Activated T-cell treated with anti-CD3 and anti-CD28 coated beads, Interleukin-2, amount 50 U/mL, for 4 hours (primary cell): ENCODE data around the gene ATF7. TPM values are rescaled to one million over a fixed set of nuclear protein-coding genes. Genes with fewer than 3 reads are reported as not detected.
"Not testable (repeated sequence)": the region's sequence is repeated elsewhere in the genome, so short reads cannot be mapped to it uniquely, and the experiment has no call there.

Experiments used
- ATAC-seq, 2 donors: fragments of 200-7000 bp; cut with Tn5 transposase; one replicate each; pipeline ENCODE4 v1.10.0; 2021
- DNase-seq: peaks from one replicate; pipeline ENCODE4 v3.0.0-alpha.2; 2020
- H3K27me3 Mint-ChIP-seq: one replicate; pipeline ENCODE4 v1.8.0; 2021; ENCODE audit warnings: low read depth, mixed read lengths
- H3K36me3 Mint-ChIP-seq: one replicate; pipeline ENCODE4 v1.8.0; 2022; ENCODE audit warnings: mixed read lengths; ENCODE audit not compliant: insufficient read depth
- H3K4me1 Mint-ChIP-seq: one replicate; pipeline ENCODE4 v1.8.0; 2021; ENCODE audit warnings: low read depth, mixed read lengths
- H3K4me3 Mint-ChIP-seq: one replicate; pipeline ENCODE4 v1.8.0; 2021; ENCODE audit warnings: mild to moderate bottlenecking, moderate library complexity, mixed read lengths
- H3K9me3 Mint-ChIP-seq: one replicate; pipeline ENCODE4 v1.8.0; 2021; ENCODE audit warnings: mixed read lengths
- total RNA-seq, 3 donors: library from RNA; stranded (reverse); gene quantifications; one replicate each; pipeline ENCODE4 v1.2.1, GENCODE V29; 2021

Gene ATF7
- total RNA-seq, 3 donors from 2014 or later: 19.2 to 23.2 (median 20.9) TPM

DNA sequence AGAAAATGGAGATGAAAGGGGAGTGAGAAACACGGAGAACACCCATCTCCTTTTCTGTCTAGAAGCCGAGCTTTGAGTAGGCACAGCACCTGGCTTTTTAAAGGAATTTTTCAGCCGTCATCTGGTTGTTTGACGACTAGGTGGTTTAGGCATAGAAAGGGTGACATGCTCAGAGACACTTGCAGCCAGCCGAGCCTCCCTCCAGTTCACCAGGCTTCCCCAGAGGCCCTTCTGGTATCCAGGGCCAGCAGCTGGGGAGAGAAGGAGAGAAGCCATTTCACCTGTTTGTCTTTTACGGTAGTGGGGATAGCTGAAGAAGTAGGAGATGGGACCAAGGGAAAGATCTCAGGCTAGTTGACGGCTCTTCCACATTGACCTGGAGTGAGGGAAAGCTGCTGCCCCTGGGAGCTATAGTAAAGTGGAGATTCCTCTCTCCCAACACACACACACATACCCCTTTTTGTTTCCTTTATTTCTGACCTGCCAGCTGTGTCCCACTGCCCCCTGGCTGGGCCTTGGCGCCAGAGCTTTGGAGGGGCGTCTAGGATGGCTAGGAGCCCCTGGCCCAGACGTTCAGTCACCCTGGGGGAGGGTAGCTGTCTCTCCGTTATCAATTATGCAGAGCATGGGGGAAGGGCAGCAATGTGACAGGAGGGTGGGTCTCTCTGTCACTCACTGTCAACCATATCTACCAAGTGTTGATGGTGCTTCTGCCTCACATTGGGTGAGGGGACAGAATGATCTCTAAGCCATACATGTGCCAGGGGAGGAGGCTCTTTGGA is 132.4 kb downstream of the ATF7 start:
- peaks cover 35% of the 10 kb centered on the region for H3K4me1 Mint-ChIP-seq
- DNase-seq (no peak), ATAC-seq (no peak)
- no peaks in the 10 kb centered on the region for H3K36me3 Mint-ChIP-seq
- no peaks in the 10 kb centered on the region for H3K27me3 Mint-ChIP-seq
- peak overlapping the region; percentile 88 for H3K4me3 Mint-ChIP-seq
- no peaks in the 10 kb centered on the region for H3K9me3 Mint-ChIP-seq

GRCh38 chr12:53492830-53493609 is 133.2 kb downstream of the ATF7 start:
- Mint-ChIP-seq H3K27me3 (no peaks in the 10 kb centered on the region), H3K4me3 (peak overlapping the region; percentile 88), H3K36me3 (no peaks in the 10 kb centered on the region), H3K9me3 (no peaks in the 10 kb centered on the region), H3K4me1 (peaks cover 29% of the 10 kb centered on the region)
- peak; percentile 80 for DNase-seq
- peak; percentile 96 for ATAC-seq

GRCh38 chr12:53492188-53492587 is 134.0 kb downstream of the ATF7 start:
- Mint-ChIP-seq H3K4me3 (peak overlapping the region; percentile 88), H3K4me1 (peaks cover 25% of the 10 kb centered on the region), H3K36me3 (peaks cover 3% of the 10 kb centered on the region), H3K9me3 (no peaks in the 10 kb centered on the region), H3K27me3 (no peaks in the 10 kb centered on the region)
- ATAC-seq (no peak), DNase-seq (no peak)

- DNase-seq: no peak
- no peaks in the 10 kb centered on the region for H3K27me3 Mint-ChIP-seq
These were observed 136.8 kb downstream of the ATF7 start for GRCh38 chr12:53489242-53489864.

DNA sequence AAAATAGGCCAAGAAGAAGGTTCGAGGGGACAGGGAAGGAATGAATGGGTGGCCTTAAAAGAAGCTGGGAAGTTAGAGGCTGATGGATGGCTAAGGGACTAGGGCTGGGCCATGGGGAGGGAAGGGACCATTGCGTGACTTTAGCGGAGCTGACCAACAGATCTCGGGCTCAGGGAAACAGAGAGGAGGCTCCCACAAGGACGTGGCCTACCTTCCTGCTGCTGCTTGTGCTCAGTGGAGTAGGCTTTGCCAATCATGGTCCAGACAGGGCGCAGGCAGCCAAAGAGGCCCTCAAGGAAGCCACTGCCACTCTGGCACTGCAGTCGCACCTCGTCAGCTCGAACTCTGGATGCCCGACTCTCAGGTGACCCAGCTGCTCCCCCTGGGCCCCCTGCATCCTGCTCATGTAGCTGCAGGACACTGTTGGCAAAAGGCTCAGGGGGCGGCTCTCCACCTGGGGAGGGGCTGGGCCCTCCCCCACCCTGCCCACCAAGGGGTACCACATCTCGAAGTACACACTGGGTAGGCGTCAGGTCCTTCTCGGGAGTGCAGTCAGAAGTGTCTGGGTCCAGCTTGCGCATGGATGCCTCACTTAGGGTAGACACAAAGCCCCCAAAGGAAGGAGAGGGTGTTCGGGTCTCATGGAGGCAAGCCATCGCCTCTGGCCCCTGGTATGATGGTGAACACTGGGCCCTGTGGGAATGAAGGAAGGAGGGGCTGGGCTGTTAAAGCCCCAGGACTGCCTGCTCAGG is 139.3 kb downstream of the ATF7 start:
- no peak for DNase-seq
- H3K4me1 Mint-ChIP-seq: no peaks in the 10 kb centered on the region
- peaks cover 22% of the 10 kb centered on the region for H3K36me3 Mint-ChIP-seq
- H3K4me3 Mint-ChIP-seq: no peak overlapping the region
- ATAC-seq: no peak
- no peaks in the 10 kb centered on the region for H3K9me3 Mint-ChIP-seq
- H3K27me3 Mint-ChIP-seq: no peaks in the 10 kb centered on the region

More at GRCh38 chr12:53489242-53489864, 136.8 kb downstream of the ATF7 start:
- Mint-ChIP-seq H3K4me1 (peaks cover 19% of the 10 kb centered on the region), H3K9me3 (no peaks in the 10 kb centered on the region), H3K4me3 (no peak overlapping the region), H3K36me3 (peaks cover 10% of the 10 kb centered on the region)
- ATAC-seq: no peak

DNA sequence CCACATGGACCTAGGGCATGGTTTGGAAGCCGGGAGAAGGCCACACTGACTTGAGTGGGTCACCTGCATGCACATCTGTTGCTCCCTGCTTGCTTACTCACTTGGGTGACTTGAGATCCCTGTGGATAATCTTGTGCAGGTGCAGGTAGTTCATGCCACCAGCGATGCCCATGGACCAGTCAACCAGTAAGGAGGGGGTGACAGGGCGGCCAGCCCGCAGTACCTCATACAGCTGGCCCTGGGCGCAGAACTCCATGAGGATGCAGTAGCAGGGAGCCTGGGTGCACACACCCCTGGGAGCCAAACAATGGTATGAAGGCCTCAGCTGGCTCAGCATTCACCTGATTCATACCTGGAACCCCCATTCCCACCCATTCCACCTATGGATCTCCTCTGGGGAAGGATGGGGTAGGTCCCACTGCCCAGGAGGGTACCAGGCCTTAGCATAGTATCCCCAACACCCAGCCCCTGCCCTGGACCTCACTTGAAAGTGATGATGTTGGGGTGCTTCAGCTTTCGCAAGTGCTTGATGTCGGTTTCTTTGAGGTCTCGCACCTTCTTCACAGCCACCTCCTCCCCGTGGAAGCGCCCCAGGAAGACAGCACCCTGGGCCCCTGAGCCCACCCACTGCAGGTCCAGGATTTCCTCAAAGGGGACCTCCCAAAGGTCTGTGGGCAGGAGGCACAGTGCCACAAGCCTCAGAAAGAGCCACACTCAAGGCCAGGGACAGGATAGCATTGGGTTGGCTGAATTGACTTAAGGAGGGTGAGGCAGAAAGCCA is 140.0 kb downstream of the ATF7 start:
- Mint-ChIP-seq H3K4me3 (no peak overlapping the region), H3K9me3 (no peaks in the 10 kb centered on the region), H3K27me3 (no peaks in the 10 kb centered on the region), H3K4me1 (no peaks in the 10 kb centered on the region), H3K36me3 (peaks cover 25% of the 10 kb centered on the region)
- no peak for DNase-seq
- ATAC-seq: no peak

DNA sequence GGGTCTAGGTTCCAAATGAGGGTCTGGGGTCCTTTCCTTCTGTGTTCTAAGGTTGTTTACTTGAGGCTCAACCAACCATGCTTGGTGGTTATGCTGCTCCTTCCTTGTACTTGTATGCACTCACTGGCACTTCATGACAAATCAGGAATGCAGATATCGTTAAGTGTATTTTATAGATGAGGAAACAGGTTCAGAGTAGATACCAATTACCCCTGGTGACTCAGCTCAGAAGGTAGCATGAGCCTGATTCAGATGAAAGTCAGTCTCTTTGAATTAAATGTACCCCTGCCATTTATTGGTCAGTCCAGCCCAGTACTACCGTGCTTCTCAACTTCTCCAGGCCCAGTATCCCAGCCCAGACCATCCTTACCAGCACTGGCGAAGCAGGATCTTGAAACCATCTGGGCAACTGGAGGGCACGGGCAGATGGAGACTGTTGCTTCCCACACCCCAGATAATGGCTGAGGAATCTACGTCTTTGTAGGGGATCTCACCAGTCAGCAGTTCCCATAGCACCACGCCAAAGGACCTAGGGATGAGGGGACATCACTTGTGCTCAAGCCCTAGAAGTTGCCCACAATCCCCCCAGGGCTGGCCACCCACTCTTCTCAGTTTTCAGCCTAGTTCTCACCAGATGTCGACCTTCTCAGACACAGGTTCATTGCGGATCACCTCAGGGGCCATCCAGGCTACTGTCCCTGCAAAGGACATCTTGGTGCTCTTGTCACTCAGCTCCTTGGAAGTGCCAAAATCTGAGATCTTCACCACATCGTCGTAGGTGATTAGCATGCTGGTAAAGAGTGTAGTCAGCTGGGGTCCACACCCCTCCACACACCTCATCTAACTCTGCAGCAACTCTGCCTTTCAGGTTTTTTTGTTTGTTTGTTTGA is 141.3 kb downstream of the ATF7 start:
- Mint-ChIP-seq H3K4me3 (no peak overlapping the region), H3K9me3 (no peaks in the 10 kb centered on the region), H3K4me1 (no peaks in the 10 kb centered on the region), H3K27me3 (no peaks in the 10 kb centered on the region), H3K36me3 (peaks cover 28% of the 10 kb centered on the region)
- DNase-seq (no peak), ATAC-seq (no peak)

- Mint-ChIP-seq H3K36me3 (peaks cover 31% of the 10 kb centered on the region), H3K9me3 (no peaks in the 10 kb centered on the region), H3K27me3 (no peaks in the 10 kb centered on the region), H3K4me1 (no peaks in the 10 kb centered on the region), H3K4me3 (peak overlapping the region; percentile 14)
- DNase-seq (no peak), ATAC-seq (peak; percentile 12 to 14)
These were observed 142.2 kb downstream of the ATF7 start for GRCh38 chr12:53483979-53484377.

GRCh38 chr12:53483225-53483978 is 142.8 kb downstream of the ATF7 start:
- Mint-ChIP-seq H3K4me3 (peak overlapping the region; percentile 14), H3K9me3 (no peaks in the 10 kb centered on the region), H3K36me3 (peaks cover 31% of the 10 kb centered on the region), H3K4me1 (no peaks in the 10 kb centered on the region), H3K27me3 (no peaks in the 10 kb centered on the region)
- DNase-seq (no peak), ATAC-seq (peak; percentile 8 to 9)

- Mint-ChIP-seq H3K36me3 (peaks cover 31% of the 10 kb centered on the region), H3K4me1 (peaks cover 2% of the 10 kb centered on the region), H3K27me3 (no peaks in the 10 kb centered on the region), H3K9me3 (no peaks in the 10 kb centered on the region), H3K4me3 (no peak overlapping the region)
- DNase-seq (no peak), ATAC-seq (peak in 1 of 2 donors; percentile 6)
These were observed 143.5 kb downstream of the ATF7 start for GRCh38 chr12:53482626-53483168.

GRCh38 chr12:53481939-53482586 is 144.1 kb downstream of the ATF7 start:
- no peaks in the 10 kb centered on the region for H3K9me3 Mint-ChIP-seq
- H3K4me1 Mint-ChIP-seq: peaks cover 3% of the 10 kb centered on the region
- DNase-seq: no peak
- H3K27me3 Mint-ChIP-seq: no peaks in the 10 kb centered on the region
- H3K4me3 Mint-ChIP-seq: no peak overlapping the region
- ATAC-seq: peak; percentile 21 to 29
- peaks cover 30% of the 10 kb centered on the region for H3K36me3 Mint-ChIP-seq

DNA sequence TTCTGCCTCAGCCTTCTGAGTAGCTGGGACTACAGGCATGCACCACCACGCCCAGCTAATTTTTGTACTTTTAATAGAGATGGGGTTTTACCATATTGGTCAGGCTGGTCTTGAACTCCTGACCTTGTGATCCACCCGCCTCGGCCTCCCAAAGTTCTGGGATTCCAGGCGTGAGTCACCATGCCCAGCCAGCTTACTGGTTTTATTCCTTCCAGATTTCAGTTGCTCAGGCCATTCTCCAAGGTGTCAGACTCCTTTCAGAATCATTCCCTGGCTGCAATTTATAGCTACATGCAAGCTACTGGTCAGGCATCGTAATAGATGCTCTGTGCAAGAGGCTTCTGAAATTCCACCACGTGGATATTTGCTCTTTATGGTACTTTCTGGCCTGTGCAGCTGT is 144.7 kb downstream of the ATF7 start:
- H3K4me3 Mint-ChIP-seq, H3K4me1 Mint-ChIP-seq, H3K9me3 Mint-ChIP-seq, H3K27me3 Mint-ChIP-seq, DNase-seq, ATAC-seq: not testable (repeated sequence)
- peaks cover 34% of the 10 kb centered on the region for H3K36me3 Mint-ChIP-seq
